K562 (cell line): ENCODE data around the gene WARS2.

Experiments used
- CTCF ChIP-seq, 3 experiments: IDR thresholded peaks in 2 of 3; conservative IDR thresholded peaks in 1 of 3; 2 replicates each; pipeline ENCODE4 v1.5.1; 2011 to 2012; ENCODE audit warnings: low read length in 3 of 3, mild to moderate bottlenecking in 3 of 3, control low read depth in 2 of 3, improper control_type of control experiment in 1 of 3, inconsistent platforms in 1 of 3, low read depth in 1 of 3, mixed read lengths in 1 of 3, moderate library complexity in 1 of 3; ENCODE audit not compliant: insufficient read depth in 2 of 3
- ERF ChIP-seq: fragments of 450-650 bp; formaldehyde crosslinking; IDR thresholded peaks from 2 replicates; pipeline ENCODE4 v1.4.0; 2020; ENCODE audit warnings: mild to moderate bottlenecking, mixed read lengths
- HNRNPL ChIP-seq: fragments of 200-400 bp; formaldehyde crosslinking; IDR thresholded peaks from 2 replicates; pipeline ENCODE4 v1.6.1; 2017; ENCODE audit warnings: low read depth, mild to moderate bottlenecking, low read length
- PHF21A ChIP-seq: fragments of 450-650 bp; IDR thresholded peaks from 2 replicates; pipeline ENCODE4 v1.6.1; 2017; ENCODE audit warnings: low read depth, borderline replicate concordance
- ZNF766 ChIP-seq: fragments of 200-800 bp; sonication (Bioruptor generic); conservative IDR thresholded peaks from 2 replicates; pipeline ENCODE4 v1.6.1; 2016; ENCODE audit warnings: missing genetic modification characterization, missing compliant biosample characterization
- ZSCAN29 ChIP-seq: fragments of 450-650 bp; IDR thresholded peaks from 2 replicates; pipeline ENCODE4 v1.6.1; 2017

DNA sequence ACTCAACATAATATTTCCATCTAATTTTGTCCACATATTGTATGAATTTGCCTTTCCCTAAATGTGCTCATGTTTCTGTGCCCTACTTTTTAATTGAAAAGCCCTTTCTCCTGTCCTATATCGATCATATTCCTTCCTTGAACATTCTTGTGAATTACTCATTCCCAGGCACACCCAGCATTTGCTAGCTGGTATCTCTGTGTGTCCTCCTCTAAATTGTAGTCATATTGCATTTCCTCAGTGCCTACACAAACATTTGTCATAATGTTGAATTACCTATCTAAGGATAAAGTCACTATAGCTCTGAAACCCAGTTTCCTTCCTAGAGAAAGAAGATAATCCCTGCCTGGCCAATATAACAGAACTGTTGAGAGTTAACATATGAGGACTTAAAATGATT, 112.7 kb downstream of the WARS2 start:
- no peak for TF ChIP-seq ZSCAN29
- no peak for TF ChIP-seq PHF21A
- TF ChIP-seq ERF, result no peak
- no peak for TF ChIP-seq CTCF (IDR thresholded peaks at IDR 0.05 in 2 of 3, conservative IDR thresholded peaks at IDR 0.05 in 1 of 3; ENCODE audit: insufficient read depth in 2 of 3, low read depth in 1 of 3, low read length in 3 of 3)
- TF ChIP-seq ZNF766 (CRISPR knock-in tag), result no peak
- no peak for TF ChIP-seq HNRNPL
